ENCODE data around the gene TPX2. TPM values are rescaled to one million over a fixed set of nuclear protein-coding genes. Genes with fewer than 3 reads are reported as not detected.
"Not testable (repeated sequence)": the region's sequence is repeated elsewhere in the genome, so short reads cannot be mapped to it uniquely, and the experiment has no call there.

The TPX2 gene
- polyA plus RNA-seq, 3 donors, result 0.33 to 0.90 (median 0.56) TPM

GRCh38 chr20:31822421-31823330 lies 83.6 kb downstream of the TPX2 start:
- H3K27ac ChIP-seq (ENCODE audit: low read depth, low read length), result no peak overlapping the region
- 2 to 5% (median 4%) methylated on average over 26 to 29 of the region's 29 CpGs for WGBS, 3 donors

- 58 to 78% (median 68%) methylated on average over 14 of the region's 14 CpGs for WGBS, 3 donors
- no peak overlapping the region for H3K27ac ChIP-seq (ENCODE audit: low read depth, low read length)
Measured at GRCh38 chr20:31823360-31824124, 84.5 kb downstream of the TPX2 start.

GRCh38 chr20:31824125-31824485 lies 85.0 kb downstream of the TPX2 start:
- H3K27ac ChIP-seq (ENCODE audit: low read depth, low read length), result no peak overlapping the region
- WGBS, 3 donors, result 85 to 90% (median 89%) methylated on average over 4 of the region's 4 CpGs

DNA sequence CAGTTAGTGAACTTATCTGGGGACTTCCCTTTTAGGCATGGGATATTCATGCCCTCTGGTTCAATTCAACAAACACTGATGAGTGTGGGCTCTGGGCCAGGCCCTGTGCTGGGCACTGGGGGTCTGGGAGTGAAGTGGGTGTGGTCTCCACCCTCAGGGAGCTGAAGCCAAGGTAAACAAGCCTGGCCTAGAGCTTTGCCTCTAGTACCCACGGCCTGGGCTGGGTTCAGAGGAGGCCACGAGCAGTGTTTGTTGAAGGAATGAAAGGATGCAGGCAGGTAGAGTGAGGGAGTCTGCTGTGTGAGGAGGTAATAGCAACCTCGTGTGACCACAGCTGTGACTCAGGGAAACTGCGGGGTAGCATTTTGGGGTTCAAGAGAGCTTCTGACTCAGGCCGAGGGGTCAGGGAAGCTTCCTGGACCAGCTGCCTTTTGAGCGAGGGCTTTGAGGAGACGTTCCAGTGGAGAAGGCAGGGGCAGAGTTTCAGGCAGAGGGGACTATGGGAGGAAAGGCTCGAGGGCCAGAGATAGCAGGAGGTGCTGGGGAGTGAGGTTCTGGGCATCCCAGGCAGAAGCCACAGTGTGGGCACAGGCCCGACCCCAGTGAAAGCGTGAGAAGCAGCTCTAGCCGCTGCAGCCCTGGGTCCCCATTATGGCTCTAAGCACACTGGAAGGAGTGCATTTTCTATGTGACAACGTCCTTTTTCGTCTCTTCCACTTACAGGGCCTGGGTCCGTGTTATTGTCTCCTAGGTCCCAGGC lies 85.6 kb downstream of the TPX2 start:
- no peak overlapping the region for H3K27ac ChIP-seq (ENCODE audit: low read depth, low read length)
- 67 to 84% (median 82%) methylated on average over 14 of the region's 14 CpGs for WGBS, 3 donors

DNA sequence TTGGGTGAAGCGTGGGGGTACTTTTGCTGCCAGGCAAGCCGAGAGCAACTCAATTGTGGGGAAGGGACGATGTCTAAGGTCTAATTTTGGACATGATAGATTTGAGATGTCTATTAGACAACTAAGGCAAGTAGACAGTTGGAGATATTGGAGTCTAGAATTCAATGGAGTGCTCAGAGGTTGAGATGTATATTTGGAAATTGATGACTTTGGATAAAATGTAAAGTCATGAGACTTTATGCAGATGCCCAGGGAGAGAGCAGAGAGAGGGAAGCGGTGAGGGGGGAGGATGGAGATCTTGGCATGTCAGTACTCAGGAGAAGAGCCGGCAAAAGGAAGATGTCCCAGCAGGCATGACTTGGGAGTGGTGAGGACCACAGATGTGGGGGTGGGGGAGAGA lies 87.0 kb downstream of the TPX2 start:
- H3K27ac ChIP-seq (ENCODE audit: low read depth, low read length), result no peak overlapping the region
- WGBS, 3 donors, result 85 to 92% (median 90%) methylated on average over 5 of the region's 5 CpGs

- no peak overlapping the region for H3K27ac ChIP-seq (ENCODE audit: low read depth, low read length)
- WGBS, 3 donors, result 60 to 84% (median 82%) methylated on average over 2 of the region's 2 CpGs
Measured at GRCh38 chr20:31827059-31827458, 88.0 kb downstream of the TPX2 start.

DNA sequence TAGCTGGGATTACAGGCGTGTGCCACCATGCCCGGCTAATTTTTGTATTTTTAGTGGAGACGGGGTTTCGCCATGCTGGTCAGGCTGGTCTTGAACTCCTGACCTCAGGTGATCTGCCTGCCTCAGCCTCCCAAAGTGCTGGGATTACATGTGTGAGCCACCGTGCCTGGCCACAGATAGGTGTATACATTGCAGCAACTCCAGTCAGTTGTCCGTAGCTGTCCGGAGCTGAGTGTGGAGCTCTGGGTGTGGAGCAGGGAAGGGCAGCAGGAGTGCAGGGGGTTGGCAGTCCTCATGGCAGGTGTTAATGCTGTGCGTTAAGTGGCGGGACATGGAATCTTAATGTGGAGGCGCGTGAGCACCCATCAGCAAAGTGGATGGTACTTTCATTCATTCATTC lies 88.9 kb downstream of the TPX2 start:
- not testable (repeated sequence) for H3K27ac ChIP-seq (ENCODE audit: low read depth, low read length)
- 94 to 97% (median 96%) methylated on average over 11 of the region's 11 CpGs for WGBS, 3 donors

DNA sequence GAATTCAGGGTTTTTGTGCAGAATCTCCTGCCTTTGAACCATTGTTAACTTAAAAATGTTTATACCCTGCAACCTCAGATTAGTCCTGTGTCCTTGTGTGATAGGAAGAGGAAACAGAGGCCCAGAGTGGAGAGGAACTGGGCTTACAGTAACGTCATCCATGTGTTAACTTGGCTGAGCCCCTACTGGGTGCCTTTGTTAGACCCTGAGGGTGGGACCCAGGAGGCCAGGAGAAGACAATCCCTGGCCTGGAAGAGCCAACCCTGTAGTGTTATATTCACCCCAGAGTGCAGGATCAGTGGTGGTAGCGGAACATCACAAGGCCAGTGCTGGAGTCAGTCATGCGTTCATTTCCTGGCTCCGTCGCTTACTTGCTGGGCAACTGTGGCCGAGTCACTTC lies 90.6 kb downstream of the TPX2 start:
- 78 to 86% (median 84%) methylated on average over 6 of the region's 6 CpGs for WGBS, 3 donors
- H3K27ac ChIP-seq (ENCODE audit: low read depth, low read length), result no peak overlapping the region

DNA sequence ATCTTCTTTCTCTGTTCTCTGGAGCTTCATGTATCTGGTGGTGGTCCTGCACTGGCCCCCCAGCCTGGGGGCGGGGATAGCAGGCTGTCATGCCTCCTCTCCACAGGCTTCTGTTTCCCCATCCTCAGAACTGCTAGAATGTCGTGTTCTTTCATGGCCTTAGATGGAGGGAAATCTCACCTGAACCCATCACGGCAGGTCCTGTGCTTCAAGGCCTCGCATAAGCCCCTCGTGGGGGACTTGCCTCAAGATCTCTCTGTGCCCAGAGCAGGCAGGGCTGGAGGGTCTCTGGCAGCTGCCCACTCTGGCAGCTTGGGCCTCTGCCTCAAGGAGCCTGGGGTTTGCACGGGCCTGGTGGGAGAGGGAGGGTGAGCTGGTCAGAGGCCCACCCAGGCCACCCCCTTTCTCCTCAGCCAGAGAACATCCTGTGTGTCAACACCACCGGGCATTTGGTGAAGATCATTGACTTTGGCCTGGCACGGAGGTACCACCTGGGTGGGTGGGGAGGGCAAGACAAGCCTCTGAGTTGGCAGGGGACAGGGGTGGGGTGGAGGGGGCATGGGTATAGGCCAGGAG lies 91.4 kb downstream of the TPX2 start:
- H3K27ac ChIP-seq (ENCODE audit: low read depth, low read length), result no peak overlapping the region
- WGBS, 3 donors, result 77 to 88% (median 81%) methylated on average over 8 of the region's 8 CpGs

GRCh38 chr20:31831211-31831610 lies 92.1 kb downstream of the TPX2 start:
- H3K27ac ChIP-seq (ENCODE audit: low read depth, low read length), result no peak overlapping the region
- WGBS, 3 donors, result 87 to 93% (median 91%) methylated on average over 6 of the region's 6 CpGs

GRCh38 chr20:31831771-31832306 lies 92.7 kb downstream of the TPX2 start:
- 87 to 93% (median 93%) methylated on average over 17 of the region's 17 CpGs for WGBS, 3 donors
- H3K27ac ChIP-seq (ENCODE audit: low read depth, low read length), result no peak overlapping the region

DNA sequence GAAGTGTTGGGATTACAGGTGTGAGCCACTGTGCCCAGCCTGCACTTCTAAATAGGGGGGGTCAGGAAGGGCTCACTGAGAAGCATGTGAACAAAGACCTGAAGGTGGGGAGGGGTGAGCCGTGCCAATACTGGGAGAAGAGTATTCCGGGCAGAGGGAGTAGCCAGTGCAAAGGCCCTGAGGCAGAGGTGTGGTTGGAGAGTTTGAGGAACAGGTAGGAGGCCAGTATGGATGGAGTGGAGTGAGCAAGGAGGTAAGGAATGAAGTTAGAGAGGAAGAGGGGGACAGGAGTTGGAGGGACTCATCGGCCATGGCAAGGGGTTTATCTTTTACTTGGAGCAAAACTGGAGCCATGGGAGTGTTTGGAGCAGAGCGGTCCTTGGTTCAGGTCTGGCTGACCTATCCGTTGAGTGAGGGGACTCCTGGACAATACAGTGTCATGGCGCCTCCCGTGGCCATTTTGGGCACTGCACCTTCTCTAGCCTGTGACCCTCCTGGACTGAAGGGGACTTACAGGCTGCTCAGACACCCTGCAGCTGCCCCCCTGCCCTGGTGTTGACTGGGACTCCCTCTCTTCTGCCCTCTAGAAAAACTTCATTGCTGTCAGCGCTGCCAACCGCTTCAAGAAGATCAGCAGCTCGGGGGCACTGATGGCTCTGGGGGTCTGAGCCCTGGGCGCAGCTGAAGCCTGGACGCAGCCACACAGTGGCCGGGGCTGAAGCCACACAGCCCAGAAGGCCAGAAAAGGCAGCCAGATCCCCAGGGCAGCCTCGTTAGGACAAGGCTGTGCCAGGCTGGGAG lies 94.2 kb downstream of the TPX2 start:
- WGBS, 3 donors, result 61 to 64% (median 61%) methylated on average over 14 of the region's 14 CpGs
- H3K27ac ChIP-seq (ENCODE audit: low read depth, low read length), result no peak overlapping the region

DNA sequence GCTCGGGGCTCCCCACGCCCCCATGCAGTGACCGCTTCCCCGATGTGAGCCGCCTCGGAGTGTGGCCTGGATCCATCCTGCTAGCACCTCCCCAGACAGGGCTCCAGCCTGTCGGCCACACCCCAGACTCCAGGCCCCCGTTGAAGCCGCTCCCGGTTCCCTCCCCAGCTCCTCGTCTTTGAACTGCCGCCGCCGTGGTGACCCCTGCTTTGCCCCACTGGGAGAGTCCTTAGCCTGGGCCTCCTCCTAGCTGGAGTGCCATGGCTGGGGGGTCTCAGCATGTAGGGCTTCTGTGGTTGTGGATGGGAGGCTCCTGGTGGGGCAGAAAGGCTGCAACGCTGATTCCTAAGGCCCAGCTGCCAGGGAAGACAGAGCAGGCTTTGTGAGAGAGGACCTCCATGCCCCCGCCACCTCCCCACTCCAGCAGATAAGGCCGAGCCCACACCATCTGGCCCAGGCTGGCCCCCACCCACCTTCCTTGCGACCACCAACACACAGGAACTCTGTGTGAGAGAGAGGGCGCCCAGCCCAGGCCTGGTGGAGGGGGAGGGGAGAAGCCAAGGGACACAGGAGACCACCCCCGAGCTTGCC lies 94.9 kb downstream of the TPX2 start:
- 67 to 78% (median 68%) methylated on average over 20 of the region's 20 CpGs for WGBS, 3 donors
- H3K27ac ChIP-seq (ENCODE audit: low read depth, low read length), result no peak overlapping the region

DNA sequence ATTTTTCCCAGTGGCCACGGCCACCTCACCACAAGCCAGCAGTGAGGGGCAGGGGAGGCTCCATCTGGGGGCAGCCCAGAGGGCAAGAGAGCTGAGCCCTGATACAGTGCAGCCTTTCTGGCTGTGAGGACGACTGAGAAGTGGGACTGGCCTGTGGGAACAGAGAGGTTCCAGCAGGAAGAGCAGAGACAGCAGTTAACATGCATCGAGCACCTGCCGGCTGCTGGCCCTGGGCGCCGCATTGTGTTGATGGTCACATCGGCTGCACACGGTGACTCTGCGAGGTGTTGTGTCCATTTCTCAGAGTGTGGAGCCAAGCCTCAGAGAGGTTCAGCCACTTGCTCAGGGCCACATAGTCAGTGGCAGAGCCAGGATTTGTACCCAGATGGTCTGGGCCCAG lies 96.5 kb downstream of the TPX2 start:
- H3K27ac ChIP-seq (ENCODE audit: low read depth, low read length), result no peak overlapping the region
- WGBS, 3 donors, result 70 to 86% (median 82%) methylated on average over 9 of the region's 9 CpGs

DNA sequence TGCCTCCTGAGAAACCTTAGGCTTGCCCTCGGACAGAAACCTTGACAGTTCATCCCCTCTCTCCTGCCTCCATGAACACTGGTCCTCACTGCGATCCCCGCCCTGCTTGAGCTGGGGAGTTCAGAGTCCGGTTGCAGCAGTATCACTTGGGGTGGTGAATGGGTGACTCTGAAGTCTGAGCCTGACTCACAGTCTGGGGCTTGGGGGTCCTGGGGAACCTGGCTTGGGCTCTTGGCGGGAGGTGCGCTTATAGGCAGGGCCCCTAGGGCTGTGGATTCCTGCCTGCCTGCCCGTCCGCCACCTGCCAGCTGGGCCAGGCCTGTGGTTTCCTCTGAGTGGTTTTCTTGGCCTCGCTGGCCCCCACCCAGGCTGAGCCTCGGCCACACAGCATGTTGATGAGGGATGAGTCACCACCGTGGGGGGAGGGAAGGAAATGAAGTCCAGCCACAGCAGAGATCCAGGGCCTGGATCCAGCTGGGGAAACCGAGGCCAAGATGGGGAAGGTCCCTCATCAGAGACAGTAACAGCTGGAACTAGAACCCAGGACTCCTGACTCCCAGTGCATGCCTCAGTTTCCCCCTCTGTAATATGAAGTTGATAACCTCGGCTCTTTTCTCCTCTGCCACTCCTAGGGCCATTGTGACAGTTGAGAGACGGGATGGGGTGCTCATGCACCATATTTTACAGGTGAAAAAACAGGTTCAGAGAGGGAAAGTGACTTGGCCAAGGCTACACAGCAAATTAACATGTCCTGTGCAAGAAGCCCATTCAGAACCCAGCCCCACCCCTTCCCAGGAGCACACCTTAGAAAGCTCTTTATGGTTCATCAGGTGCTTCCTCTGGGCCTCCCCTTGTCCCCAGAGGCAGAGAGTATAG lies 97.1 kb downstream of the TPX2 start:
- WGBS, 3 donors, result 22 to 64% (median 23%) methylated on average over 14 of the region's 14 CpGs
- H3K27ac ChIP-seq (ENCODE audit: low read depth, low read length), result no peak overlapping the region

DNA sequence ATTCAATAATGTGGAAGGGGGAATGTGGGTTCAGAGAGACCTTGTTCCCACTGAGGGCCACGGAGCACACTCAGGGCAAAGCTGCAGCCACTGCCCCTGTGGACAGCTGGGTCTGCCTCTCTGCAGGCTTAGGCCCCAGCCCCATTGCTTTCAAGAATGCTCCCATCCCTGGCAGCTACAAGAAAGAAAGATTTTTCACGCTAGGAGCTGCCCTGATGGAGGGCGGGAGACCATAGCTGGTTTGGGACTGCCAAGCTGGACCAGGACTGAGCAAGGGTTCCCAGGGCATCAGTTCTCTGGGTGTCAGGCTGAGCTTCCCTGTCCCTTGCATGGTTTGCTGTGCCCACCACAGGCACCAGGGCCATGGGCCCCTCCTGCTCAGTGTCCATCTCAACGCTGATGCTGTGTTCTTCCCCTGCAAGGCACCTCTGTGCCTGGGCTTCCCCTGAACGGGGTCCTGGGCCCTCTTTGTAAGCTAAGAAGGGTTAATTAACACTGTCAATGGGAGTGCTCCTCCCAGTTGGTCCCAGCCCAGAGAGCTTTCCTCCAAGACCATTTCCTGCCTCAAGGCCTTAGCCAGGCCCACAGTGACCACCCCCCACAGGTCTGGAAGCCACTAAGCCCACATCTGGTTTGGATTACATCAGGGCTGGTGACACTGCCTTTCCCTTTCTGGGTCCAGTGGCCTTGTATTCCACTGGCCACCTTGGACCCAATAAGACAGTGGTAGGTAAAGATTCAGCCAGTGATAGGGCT lies 97.9 kb downstream of the TPX2 start:
- 73 to 82% (median 82%) methylated on average over 5 of the region's 5 CpGs for WGBS, 3 donors
- no peak overlapping the region for H3K27ac ChIP-seq (ENCODE audit: low read depth, low read length)
